GM12878 (cell line): Measurements from ENCODE around the gene FGFR2.

ENCODE experiments used
- CREB1 ChIP-seq: IDR thresholded peaks from 2 replicates; pipeline ENCODE4 v1.6.1; 2012; ENCODE audit warnings: low read depth, mild to moderate bottlenecking, inconsistent platforms
- CTCF ChIP-seq, 3 experiments: IDR thresholded peaks in 2 of 3; conservative IDR thresholded peaks in 1 of 3; 2 replicates each; pipeline ENCODE4 v1.5.1; 2011; ENCODE audit warnings: low read depth in 3 of 3, low read length in 3 of 3, mild to moderate bottlenecking in 3 of 3, control low read depth in 2 of 3, moderate library complexity in 2 of 3, inconsistent platforms in 1 of 3, mixed read lengths in 1 of 3; ENCODE audit not compliant: control insufficient read depth in 2 of 3, insufficient read depth in 1 of 3; ENCODE audit errors: extremely low read depth in 1 of 3
- GABPA ChIP-seq: IDR thresholded peaks from 2 replicates; pipeline ENCODE4 v1.6.1; 2014; ENCODE audit warnings: antibody characterized with exemption, low read depth, mild to moderate bottlenecking, inconsistent platforms
- HDAC6 ChIP-seq: fragments of 200-600 bp; sonication (generic); IDR thresholded peaks from one replicate; pipeline ENCODE4 v1.8.0; 2017; ENCODE audit warnings: antibody characterized with exemption; ENCODE audit not compliant: unreplicated experiment
- POLR2A ChIP-seq: IDR thresholded peaks from 2 replicates; pipeline ENCODE4 v1.6.1; 2011; ENCODE audit warnings: low read depth, mild to moderate bottlenecking, low read length
- POLR2AphosphoS5 ChIP-seq: IDR thresholded peaks from 2 replicates; pipeline ENCODE4 v1.6.1; 2011; ENCODE audit warnings: mild to moderate bottlenecking, low read length, inconsistent platforms
- POU2F2 ChIP-seq: IDR thresholded peaks from 3 replicates; pipeline ENCODE4 v1.6.1; 2011; ENCODE audit warnings: low read depth, mild to moderate bottlenecking, low read length, borderline replicate concordance

GRCh38 chr10:121485436-121486139 is 112.7 kb downstream of the FGFR2 start:
- no peak for TF ChIP-seq CTCF (IDR thresholded peaks at IDR 0.05 in 2 of 3, conservative IDR thresholded peaks at IDR 0.05 in 1 of 3; ENCODE audit: control insufficient read depth in 2 of 3, extremely low read depth in 1 of 3, insufficient read depth in 1 of 3, low read depth in 3 of 3, low read length in 3 of 3)
- TF ChIP-seq POLR2A: no peak
- TF ChIP-seq HDAC6: no peak
- no peak for TF ChIP-seq CREB1
- no peak for TF ChIP-seq GABPA
- TF ChIP-seq POLR2AphosphoS5: no peak
- no peak for TF ChIP-seq POU2F2
